KOPT-K1 (cell line): ENCODE measurements around the gene PTPRE.
A peak's percentile ranks its signal among the peaks of the same experiment; 100 is the strongest.

ENCODE experiments used
- H3K27ac ChIP-seq: fragments of 200-600 bp; sonication (generic); 2 replicates; pipeline ENCODE4 v1.5.1; 2016; ENCODE audit warnings: antibody characterized with exemption, mild to moderate bottlenecking, low read depth, low read length; ENCODE audit not compliant: poor library complexity, severe bottlenecking
- H3K36me3 ChIP-seq: fragments of 200-600 bp; sonication (generic); 2 replicates; pipeline ENCODE4 v1.5.1; 2017; ENCODE audit warnings: antibody characterized with exemption, mild to moderate bottlenecking, low read length, moderate library complexity; ENCODE audit not compliant: insufficient read depth
- H3K9me3 ChIP-seq: fragments of 200-600 bp; sonication (generic); 2 replicates; pipeline ENCODE4 v1.5.1; 2017; ENCODE audit warnings: antibody characterized with exemption, low read length, mild to moderate bottlenecking; ENCODE audit not compliant: insufficient read depth, poor library complexity, severe bottlenecking

PTPRE gene

DNA sequence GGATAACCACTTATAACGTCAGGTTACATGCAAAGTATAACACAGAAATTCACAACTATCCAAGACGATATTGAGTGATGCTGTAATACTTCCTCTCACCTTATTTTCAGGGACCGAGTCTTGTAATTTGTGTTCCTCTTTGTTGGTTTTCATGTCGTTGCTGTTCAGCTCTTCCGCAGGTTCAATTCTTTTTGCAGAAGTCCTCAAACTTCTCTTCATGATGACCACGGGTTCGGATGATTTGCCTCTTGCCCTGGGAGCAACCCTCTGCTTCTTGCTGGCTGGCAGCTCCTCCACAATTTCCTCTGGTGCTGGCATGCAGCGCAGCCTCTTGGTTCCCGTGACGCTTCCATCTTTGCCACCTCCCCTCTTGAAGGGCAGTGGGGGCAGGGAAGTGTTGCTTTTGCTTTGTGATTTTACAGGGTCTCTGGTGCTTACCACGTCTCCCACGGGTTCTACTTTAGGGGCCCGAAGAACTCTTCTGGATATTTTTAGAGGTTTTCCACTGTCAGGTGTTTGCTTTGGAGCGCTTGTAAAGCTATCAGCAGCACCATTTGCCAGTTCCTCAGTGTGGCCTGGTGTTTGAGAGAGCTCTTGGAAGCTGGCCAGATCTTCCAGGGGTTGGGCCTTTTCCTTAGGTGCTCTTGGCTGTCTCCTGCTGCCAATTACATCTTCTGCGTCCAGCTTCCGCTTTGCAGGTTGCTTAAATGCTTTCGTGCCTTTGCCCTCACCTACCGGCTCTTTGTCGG is 195.8 kb downstream of the PTPRE start:
- Histone ChIP-seq H3K27ac (peak overlapping the region; percentile 40), H3K9me3 (no peaks in the 10 kb centered on the region), H3K36me3 (peaks cover 100% of the 10 kb centered on the region)

DNA sequence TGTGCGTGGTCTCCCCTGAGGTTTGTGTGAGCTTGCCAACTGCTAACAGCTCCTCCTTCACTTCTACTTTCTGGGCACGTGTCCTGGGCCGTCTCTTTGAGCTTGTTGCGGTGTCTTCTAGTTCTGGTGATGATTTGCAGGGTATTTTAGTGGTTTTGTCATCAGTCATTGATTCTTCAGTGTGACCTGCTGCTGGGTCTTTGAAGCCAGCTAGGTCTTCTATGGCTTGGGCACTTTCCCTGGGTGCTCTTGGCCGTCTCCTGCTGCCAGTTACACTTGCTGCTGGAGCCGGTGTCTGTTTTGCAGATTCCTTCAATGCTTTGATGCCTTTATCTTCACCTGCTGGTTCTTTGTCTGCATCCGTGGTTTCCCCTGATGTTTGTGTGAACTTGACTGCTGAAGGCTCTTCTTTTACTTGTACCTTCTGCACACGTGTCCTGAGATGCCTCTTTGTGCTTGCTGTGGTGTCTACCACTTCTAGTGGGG is 196.4 kb downstream of the PTPRE start:
- H3K9me3 ChIP-seq: no peaks in the 10 kb centered on the region
- peak overlapping the region; percentile 40 for H3K27ac ChIP-seq
- peaks cover 100% of the 10 kb centered on the region for H3K36me3 ChIP-seq

DNA sequence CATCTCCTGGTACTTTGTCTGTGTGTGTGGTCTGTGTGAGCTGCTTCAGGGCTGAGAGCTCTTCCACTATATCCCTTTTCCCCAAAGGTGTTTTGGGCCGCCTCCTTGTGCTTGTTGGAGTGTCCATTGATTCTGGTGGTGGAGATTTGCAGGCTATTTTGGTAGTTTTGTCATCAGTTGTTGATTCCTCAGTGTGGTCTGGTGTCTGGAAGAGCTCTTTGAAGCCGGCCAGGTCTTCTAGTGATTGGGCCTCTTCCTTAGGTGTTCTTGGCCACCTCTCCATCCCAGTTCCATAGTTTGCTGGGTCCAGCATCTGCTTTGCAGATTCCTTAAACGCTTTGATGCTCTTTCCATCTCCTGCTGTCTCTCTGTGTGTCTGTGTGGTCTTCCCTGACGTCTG is 198.5 kb downstream of the PTPRE start:
- H3K9me3 ChIP-seq: no peaks in the 10 kb centered on the region
- H3K36me3 ChIP-seq: peaks cover 100% of the 10 kb centered on the region
- H3K27ac ChIP-seq: no peak overlapping the region

DNA sequence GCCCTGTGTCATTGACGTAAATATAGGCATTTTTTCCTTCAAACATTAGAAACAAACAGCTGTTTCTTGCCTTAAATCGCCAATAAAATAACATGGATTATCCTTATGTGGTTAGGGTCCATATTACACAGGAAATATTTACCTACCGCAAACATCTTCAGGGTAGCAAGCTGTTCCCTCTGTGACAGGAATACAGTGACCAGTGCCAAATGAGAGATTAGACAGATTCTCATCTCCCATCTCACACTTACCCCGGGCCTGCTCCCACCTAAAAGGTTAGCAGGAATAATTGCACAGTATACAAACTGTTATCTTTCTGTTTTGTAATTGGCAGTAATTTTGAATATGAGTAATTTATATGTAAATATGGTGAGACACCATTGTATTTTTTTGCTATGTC is 202.8 kb downstream of the PTPRE start:
- Histone ChIP-seq H3K9me3 (no peaks in the 10 kb centered on the region), H3K36me3 (peaks cover 100% of the 10 kb centered on the region), H3K27ac (no peak overlapping the region)

DNA sequence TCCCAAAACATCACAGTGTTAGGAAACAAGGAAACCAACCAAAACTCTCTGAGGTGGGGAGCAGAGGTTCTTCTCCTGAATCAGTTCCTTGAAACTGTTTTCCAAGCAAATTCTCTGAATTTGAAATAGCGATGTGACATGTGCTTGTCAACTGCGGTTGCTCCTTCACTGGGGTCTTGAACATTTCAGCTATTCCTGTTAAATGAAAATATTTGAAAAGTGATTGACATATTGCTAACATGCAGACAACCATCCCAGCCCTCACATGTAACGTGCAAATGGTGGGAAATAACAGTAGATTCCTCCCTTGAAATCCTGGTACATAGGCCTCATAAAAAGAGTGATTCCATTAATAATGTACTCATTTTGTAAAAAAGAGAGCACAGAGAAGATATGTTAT is 203.4 kb downstream of the PTPRE start:
- H3K27ac ChIP-seq: no peak overlapping the region

DNA sequence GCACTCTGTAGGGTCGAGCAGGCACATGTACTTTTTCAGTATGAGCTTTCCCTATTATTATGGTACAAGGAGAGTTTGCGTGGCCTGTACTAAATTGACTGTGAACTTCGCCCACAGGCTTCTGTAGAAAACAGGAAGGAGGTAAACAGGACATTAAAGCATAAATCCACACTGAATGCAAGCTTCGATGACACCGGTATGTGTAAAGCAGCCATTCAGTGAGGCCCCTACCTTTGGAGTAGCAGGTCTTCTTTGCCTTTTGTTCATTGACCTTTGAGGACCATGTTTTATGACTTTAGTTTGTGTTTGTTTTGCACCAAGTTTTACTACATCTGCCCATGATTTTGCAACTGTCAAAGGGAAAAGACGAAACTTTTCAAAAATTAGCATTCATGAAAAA is 204.8 kb downstream of the PTPRE start:
- peaks cover 100% of the 10 kb centered on the region for H3K36me3 ChIP-seq

More for the DNA sequence above, 203.4 kb downstream of the PTPRE start:
- Histone ChIP-seq H3K36me3 (peaks cover 100% of the 10 kb centered on the region), H3K9me3 (no peaks in the 10 kb centered on the region)

DNA sequence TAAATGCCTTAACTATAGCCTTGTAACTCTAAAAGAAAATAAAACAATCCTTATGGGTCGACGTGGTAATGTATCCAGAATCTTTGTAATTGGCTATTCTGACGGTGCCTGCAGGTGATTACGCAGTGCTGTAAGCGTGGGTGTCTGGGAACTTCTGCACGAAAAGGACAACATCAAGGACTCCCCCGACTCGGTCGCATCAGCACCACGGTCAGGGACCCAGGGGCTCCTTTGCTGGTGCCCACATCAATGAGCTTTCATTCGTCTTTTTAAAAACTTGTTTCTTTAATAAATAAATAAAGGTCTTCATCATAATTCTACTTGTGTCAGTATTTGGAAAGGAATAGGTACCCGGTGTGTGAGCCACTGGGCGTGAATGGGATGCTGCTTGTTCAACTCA is 206.1 kb downstream of the PTPRE start:
- Histone ChIP-seq H3K27ac (no peak overlapping the region), H3K36me3 (peaks cover 100% of the 10 kb centered on the region)

More for the DNA sequence above, 204.8 kb downstream of the PTPRE start:
- Histone ChIP-seq H3K9me3 (no peaks in the 10 kb centered on the region), H3K27ac (no peak overlapping the region)

DNA sequence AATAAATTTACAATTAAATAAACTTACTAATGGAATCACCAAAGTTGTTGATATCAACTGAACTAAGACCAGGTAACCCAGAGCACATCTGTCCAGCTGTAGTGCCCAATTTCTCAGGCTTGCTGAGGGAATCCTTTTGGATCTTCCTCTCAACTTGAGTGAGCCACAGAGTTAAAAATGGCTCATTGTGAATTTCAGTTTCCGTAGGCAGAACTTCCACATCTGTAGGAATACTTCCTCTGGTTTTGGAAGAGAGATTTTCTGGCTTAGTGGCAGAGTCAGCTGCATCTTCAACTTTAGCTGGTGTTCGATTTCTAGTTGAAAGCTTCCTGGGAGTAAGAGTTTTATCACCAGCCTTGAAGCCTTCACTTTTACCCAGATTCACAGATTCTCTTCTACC is 208.0 kb downstream of the PTPRE start:
- peaks cover 100% of the 10 kb centered on the region for H3K36me3 ChIP-seq

More for the DNA sequence above, 206.1 kb downstream of the PTPRE start:
- no peaks in the 10 kb centered on the region for H3K9me3 ChIP-seq

DNA sequence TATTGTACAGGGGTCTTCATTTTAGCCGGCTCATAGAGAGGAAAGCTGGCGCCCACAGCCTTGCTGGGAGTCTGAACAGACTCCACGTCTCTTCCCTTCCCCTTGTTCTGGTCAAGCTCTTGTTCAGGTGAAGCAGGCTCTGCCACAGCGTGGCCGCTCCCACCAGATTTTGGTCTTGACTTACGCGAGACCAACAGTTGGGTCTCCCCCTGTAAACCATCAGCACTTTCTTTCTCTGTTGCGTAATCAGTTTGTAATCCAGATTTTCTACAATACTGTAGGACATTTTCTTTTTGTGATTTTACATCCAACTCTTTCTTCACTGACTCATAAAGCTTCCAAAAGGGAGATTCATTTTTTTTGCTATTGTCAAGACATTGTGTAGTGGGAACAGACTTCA is 208.5 kb downstream of the PTPRE start:
- no peaks in the 10 kb centered on the region for H3K9me3 ChIP-seq
- no peak overlapping the region for H3K27ac ChIP-seq
- peaks cover 100% of the 10 kb centered on the region for H3K36me3 ChIP-seq

More for the DNA sequence above, 208.0 kb downstream of the PTPRE start:
- H3K27ac ChIP-seq: no peak overlapping the region
- H3K9me3 ChIP-seq: no peaks in the 10 kb centered on the region

DNA sequence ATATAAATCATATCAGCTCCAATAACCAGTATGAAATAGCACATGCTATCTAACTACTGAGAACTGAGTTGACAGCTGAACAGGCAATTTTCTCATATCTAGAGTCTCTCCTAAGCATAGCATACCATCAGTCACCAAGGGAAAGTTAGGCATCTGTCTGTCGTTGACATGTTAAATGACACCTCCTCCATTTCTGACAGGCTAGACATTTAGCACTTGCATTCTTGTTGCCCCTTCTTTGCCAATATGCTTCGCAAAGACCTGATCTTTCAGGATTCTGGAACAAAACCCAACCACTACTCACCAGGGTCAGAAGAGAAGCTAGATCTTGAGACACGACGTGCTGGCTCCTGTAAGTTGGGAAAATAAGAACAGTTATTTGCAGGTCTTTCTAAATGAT is 209.3 kb downstream of the PTPRE start:
- no peak overlapping the region for H3K27ac ChIP-seq
- no peaks in the 10 kb centered on the region for H3K9me3 ChIP-seq
- peaks cover 100% of the 10 kb centered on the region for H3K36me3 ChIP-seq

DNA sequence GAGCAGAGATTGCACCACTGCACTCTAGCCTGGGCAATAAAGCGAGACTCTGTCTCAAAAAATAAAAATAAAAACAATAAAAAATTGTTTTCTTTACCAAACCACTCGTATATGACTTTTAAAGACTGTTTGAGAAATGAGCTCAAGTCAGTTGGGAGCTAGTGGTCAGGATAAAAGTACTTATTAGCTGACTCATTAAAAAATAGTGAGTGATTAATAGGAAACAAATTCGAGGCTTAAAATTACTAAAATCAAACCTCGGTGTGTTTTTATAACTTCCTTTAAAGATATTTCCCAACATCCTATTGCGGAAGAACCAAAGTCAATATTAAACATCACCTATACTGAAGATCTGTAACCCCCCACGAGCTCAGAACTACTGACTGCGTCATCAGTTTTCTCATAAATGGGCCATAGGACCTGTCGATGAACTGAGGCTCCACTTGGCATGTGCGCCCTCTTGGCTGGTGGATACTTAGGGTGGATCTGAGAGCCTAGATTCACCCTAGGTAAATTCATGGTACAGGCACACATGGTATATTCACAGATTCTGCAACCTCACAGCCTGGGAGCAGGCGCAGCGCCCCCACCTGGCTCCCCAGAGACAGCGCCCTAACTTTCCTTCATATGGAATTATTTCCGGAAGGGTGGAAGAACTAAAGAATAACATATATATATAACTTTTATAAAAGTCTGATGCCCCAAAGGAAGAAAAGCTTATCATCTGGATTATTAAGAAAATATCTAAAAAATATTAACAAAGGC is 210.1 kb downstream of the PTPRE start:
- H3K27ac ChIP-seq: no peak overlapping the region
- no peaks in the 10 kb centered on the region for H3K9me3 ChIP-seq
- H3K36me3 ChIP-seq: peaks cover 97% of the 10 kb centered on the region

DNA sequence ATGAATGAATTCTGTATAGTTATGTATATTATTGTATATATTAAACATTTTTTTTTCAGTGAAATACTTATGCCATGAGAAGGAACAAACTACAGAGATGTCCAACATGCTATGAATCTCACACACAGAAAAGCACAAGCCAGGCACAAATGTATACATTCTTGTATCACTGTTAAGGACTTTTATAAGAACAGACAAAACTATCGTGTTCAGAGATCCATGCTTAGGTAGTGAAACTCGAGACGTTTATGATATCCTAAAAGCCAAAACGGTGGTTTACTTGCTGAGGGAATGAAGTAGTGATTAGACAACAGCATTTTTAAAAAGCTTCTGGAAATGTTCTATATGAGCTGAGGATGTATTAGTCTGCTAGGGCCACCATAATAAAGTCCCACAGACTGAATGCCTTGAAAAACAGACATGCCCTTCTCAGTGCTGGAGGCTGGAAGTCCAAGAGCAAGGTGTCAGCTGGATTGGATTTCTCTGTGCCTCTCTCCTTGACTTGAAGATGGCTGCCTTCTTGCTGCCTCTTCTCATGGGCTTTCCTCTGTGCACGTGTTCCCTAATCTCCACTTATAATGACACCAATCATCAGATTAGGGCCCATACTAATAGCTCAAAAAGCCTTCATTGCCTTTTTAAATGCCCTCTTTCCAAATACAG is 215.0 kb downstream of the PTPRE start:
- Histone ChIP-seq H3K36me3 (peaks cover 82% of the 10 kb centered on the region), H3K27ac (no peak overlapping the region), H3K9me3 (no peaks in the 10 kb centered on the region)

DNA sequence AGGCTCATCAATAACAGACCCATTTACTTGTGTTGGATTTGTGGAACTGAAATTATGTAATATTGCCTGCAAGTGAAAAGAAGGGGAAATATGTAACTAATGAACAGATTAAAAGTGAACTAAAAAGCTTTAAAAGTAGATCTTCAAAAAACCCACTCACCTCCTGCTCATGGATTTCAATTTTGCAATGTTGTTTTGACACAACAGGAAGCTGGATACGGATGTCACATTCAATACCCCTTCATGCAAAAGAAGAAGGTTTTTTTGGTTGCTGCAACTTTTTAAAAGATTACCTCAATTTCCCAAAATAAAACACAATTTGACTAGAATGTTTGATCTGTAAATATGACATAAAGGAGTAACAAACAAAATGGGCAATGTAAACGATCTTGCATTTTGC is 216.0 kb downstream of the PTPRE start:
- Histone ChIP-seq H3K36me3 (peaks cover 72% of the 10 kb centered on the region), H3K27ac (no peak overlapping the region), H3K9me3 (no peaks in the 10 kb centered on the region)

DNA sequence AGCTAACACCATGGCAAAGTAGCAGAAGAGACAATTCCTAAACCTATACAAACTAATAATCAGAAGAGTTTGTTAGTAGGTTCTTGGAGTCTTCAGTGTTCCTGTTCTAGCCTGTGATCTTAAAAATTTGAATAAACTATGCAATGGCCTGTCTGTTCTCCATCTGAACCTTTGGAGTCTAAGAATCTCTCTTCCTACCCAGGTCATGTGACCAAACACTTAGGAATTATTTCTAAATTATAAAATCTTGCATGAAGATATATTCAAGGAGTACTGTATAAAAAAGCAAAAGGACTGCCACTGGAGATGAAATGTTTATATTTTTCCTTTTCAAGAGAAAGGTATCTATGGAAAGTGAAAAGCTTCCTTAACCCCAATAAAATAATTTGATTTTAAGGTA is 216.9 kb downstream of the PTPRE start:
- Histone ChIP-seq H3K27ac (peak overlapping the region; percentile 99), H3K36me3 (peaks cover 62% of the 10 kb centered on the region), H3K9me3 (no peaks in the 10 kb centered on the region)

DNA sequence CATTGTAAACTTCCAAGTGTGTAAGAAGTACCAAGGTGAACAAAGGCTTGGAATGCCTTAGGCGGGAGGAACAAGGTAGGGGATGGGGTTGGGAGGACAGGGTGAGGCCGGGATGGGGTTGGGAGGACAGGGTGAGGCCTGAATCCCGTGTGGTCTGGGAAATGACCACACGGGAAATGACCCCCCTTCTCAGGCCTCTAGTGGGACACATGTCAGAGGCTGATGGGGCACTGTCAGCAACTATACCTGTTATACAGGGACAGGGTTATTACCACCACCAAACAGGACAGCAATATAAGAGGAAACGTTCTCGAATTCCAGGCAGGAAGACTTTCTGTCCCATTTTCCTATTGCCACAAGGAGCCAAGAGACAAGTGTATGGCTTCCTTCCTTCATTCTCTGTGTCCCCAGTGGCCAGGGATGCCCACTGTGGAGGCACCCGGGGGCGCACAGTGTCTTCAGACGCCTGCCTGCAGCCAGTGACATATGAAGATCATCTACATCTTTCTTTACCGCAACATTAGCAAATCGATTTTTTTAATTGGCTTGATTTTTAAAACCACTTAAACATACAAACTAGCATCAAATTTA is 218.0 kb downstream of the PTPRE start:
- Histone ChIP-seq H3K27ac (peak overlapping the region; percentile 99), H3K36me3 (peaks cover 52% of the 10 kb centered on the region), H3K9me3 (no peaks in the 10 kb centered on the region)
